GM19351 (cell line): ENCODE data around the gene DNM1L.

ENCODE experiments used
- ATAC-seq: cut with Tn5 transposase; IDR thresholded peaks from one replicate; pipeline ENCODE4 v1.9.1; 2021; ENCODE audit warnings: mild to moderate bottlenecking, moderate library complexity; ENCODE audit not compliant: unreplicated experiment

The DNM1L gene

GRCh38 chr12:32755654-32756475 is 76.8 kb downstream of the DNM1L start, which contains the start of gene YARS2:
YARS2 (minus strand) TSS chr12:32755897; CDS start chr12:32755874, 23 bp downstream.
- ATAC-seq: peak; percentile 84

DNA sequence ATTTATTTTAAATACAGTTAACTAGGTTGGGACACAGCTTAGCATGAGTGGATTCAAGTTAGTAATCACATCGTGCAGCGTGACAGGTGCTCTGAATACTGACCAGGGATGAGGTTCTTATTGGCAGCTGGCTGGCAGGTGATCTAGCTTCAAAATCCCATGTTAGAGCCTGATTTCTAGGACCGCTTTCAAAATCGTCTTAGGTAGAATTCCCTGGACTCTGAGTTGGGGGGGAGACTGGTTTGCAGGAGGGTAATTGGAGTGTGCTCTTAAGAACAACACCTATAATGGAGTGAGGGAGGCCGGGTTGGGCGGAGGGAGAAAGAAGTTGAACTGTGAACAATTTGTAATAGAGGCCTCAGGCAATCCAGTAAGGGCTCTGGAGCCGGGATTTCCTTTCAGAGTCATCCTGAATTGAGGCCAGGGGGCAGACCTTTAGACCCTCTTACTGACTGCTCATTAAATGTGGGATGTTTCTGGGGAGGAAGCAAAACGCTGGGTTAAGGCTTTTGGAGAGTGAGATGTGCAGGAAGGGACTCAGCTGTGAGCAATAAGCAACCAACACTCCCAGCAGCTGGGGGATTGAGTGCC is 77.5 kb downstream of the DNM1L start:
- no peak for ATAC-seq

DNA sequence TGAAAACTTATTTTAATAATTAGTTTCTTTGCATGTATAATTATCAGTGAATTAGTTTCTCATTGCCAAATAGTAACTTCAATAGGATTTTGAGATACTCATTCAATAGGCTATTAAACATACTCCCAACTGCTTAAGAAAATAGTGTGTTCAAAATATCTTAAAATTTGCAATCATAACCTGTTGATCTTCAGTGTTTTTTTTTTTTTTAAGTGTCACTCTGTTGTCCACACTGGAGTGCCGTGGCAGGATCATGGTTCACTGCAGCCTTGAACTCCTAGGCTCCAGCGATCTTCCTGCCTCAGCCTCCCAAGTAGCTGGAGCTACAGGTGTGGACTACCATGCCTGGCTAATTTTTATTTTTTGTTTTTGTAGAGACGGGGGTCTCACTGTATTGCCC is 78.1 kb downstream of the DNM1L start:
- no peak for ATAC-seq

DNA sequence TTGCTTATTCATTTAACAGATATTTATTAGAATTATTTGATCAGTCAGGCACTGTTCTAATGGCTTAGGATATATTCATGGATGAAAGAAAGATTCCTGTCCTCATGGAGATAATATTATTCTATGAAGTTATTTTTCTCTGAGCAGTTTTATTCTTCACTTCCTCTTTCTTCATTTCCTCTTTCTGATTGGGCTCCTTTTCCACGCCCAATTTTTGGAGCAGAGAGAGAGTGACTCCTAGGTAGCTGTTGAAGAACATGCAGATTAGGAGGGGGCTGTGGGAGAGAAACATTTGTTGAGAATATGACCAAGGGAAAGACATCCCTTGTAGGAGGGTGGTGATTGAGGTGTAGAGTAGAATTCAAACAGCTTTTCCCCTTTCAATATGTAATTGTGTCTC is 82.6 kb downstream of the DNM1L start:
- ATAC-seq: peak; percentile 77

- ATAC-seq: no peak
Observed at GRCh38 chr12:32765906-32766305, 86.8 kb downstream of the DNM1L start.

GRCh38 chr12:32768518-32768917 is 89.4 kb downstream of the DNM1L start:
- ATAC-seq: no peak

- ATAC-seq: no peak
Observed at GRCh38 chr12:32770141-32770540, 91.0 kb downstream of the DNM1L start.

GRCh38 chr12:32773691-32774090 is 94.6 kb downstream of the DNM1L start:
- no peak for ATAC-seq

GRCh38 chr12:32776258-32776657 is 97.2 kb downstream of the DNM1L start:
- no peak for ATAC-seq

- ATAC-seq: no peak
Observed at GRCh38 chr12:32777159-32777558, 98.1 kb downstream of the DNM1L start.

GRCh38 chr12:32777691-32778175 is 98.6 kb downstream of the DNM1L start:
- no peak for ATAC-seq

DNA sequence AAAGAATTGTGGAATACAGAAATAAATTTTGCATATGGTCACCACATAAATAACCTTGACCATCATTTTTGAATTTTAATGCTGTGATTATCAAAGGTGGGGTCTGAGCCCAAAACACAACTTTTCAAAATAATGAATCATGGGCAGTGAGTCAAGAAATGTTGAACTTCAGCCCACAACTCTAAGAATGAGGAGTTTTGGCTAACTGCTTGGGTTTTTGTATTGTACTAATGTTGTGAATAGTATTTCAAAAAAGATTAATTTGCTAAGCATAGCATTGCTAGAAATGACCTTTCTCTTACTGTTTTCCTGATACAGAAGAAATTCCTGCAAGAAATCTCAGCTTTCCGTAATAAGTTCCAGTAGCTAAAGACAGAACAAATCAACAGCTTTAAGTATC is 101.0 kb downstream of the DNM1L start:
- ATAC-seq: no peak

DNA sequence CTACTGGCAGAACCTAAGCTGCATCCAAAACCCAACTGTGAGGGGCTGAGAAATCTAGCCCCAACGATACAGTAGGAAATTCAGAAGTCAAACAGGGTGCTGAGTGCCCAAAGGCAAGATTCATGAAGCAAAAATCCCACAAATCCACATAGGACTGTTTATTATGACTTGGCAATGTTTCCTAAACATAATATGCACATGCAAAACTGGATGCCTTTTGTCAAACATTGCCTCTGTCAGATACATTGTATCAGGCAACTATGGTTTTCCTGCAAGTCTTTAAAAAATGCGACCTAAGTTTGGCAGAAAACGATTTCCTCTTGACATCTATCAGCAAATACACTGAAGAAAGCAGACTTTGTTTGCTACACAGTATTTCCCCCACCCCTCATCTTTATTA is 103.9 kb downstream of the DNM1L start:
- ATAC-seq: no peak

- no peak for ATAC-seq
Observed at GRCh38 chr12:32785557-32785956, 106.5 kb downstream of the DNM1L start.

GRCh38 chr12:32788405-32788804 is 109.3 kb downstream of the DNM1L start:
- no peak for ATAC-seq

DNA sequence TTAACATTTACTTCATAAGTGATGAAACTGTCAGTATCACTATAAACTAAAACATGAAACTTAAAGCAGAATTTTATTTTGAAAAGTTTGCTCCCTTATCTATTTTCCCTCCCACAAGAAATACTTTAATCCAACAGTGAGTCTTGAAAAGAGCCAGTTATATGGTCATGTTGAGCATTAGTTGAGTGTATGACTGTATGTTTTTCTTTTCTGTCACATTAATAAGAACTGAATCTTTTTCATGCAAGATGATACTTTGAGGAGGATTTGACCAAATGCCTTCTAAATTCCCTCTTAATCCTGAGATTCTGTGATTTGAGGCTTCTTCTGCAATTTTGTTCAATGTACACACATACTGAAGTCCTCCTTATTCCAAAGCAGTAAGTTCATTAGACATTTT is 110.3 kb downstream of the DNM1L start:
- no peak for ATAC-seq

- ATAC-seq: no peak
Observed at GRCh38 chr12:32789916-32790315, 110.8 kb downstream of the DNM1L start.

- ATAC-seq: no peak
Observed at GRCh38 chr12:32794281-32794680, 115.2 kb downstream of the DNM1L start.
